MCF 10A (cell line): Measurements from ENCODE around the gene PHF21A. TPM values are rescaled to one million over a fixed set of nuclear protein-coding genes. Genes with fewer than 3 reads are reported as not detected.

Source experiments
- BruUV-seq: library from RNA; stranded (reverse); fragments of 400-500 nt; replicated peaks from 2 replicates; lab custom pipeline; 2021; lab: Mats Ljungman, UMichigan
- CTCF ChIA-PET: fragments of 300-600 bp; sonication (Branson Sonifier 250); formaldehyde crosslinking; extraction: SDS; loops from one replicate; lab custom pipeline; 2021; ENCODE audit warnings: antibody characterized with exemption, inconsistent platforms; lab: Yijun Ruan, JAX
- POLR2A ChIA-PET: fragments of 300-600, 350-650 bp; sonication (Branson Sonifier 250); formaldehyde crosslinking; extraction: SDS; loops from one replicate; lab custom pipeline; 2020; ENCODE audit warnings: antibody characterized with exemption, inconsistent platforms; lab: Yijun Ruan, JAX
- DNase-seq: peaks from one replicate; pipeline ENCODE4 v3.0.0-alpha.2; 2018; ENCODE audit not compliant: unreplicated experiment
- H3K27ac Mint-ChIP-seq: one replicate; pipeline ENCODE4 v1.8.0; 2022; ENCODE audit warnings: mild to moderate bottlenecking, low read depth, mixed read lengths; ENCODE audit not compliant: unreplicated experiment
- H3K27me3 Mint-ChIP-seq: one replicate; pipeline ENCODE4 v1.8.0; 2022; ENCODE audit warnings: mixed read lengths; ENCODE audit not compliant: insufficient read depth, unreplicated experiment
- H3K36me3 Mint-ChIP-seq: one replicate; pipeline ENCODE4 v1.8.0; 2022; ENCODE audit warnings: mild to moderate bottlenecking, moderate library complexity, mixed read lengths; ENCODE audit not compliant: insufficient read depth, unreplicated experiment
- H3K4me1 Mint-ChIP-seq: one replicate; pipeline ENCODE4 v1.8.0; 2022; ENCODE audit warnings: mixed read lengths; ENCODE audit not compliant: insufficient read depth, unreplicated experiment
- H3K4me3 Mint-ChIP-seq: one replicate; pipeline ENCODE4 v1.8.0; 2022; ENCODE audit warnings: mild to moderate bottlenecking, moderate library complexity, mixed read lengths; ENCODE audit not compliant: unreplicated experiment
- H3K9me3 Mint-ChIP-seq: one replicate; pipeline ENCODE4 v1.8.0; 2022; ENCODE audit warnings: mixed read lengths; ENCODE audit not compliant: unreplicated experiment
- intact Hi-C: fragments of 100-400 bp; cut with micrococcal nuclease; formaldehyde crosslinking; loops from 2 replicates; pipeline ENCODE4 v1.14.1; 2022
- total RNA-seq: library from RNA; stranded (reverse); gene quantifications from 2 replicates; pipeline ENCODE4 v1.2.3, GENCODE V29; 2022
- TF ChIP-seq, protein P1 (sequence below): fragments of 200-600 bp; IDR thresholded peaks from one replicate; pipeline ENCODE4 v1.8.0; 2022; ENCODE audit warnings: antibody characterized with exemption, mild to moderate bottlenecking; ENCODE audit not compliant: unreplicated experiment

PHF21A gene
- total RNA-seq, 1 experiment from 2014 or later, result 37.6 TPM

DNA sequence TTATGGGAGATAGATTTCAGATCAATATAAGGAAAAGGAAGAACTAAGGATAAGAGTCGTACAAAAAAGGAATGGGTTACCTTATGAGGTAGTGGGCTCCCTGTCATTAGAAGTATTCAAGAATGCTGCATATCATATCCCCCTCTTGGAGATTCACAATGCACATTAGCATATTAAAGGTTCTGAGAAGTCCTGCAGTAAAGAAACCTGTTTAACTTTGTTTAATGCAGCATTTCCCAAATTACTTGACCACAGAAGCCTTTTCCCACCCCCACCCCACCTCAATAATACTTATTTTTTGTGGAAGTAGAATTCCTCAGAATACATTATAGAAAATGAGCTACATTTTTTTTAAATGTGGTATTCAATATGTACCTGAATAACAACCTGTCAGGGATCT, 30.9 kb downstream of the PHF21A start:
- no peaks in the 10 kb centered on the region for H3K9me3 Mint-ChIP-seq
- H3K27me3 Mint-ChIP-seq, result no peaks in the 10 kb centered on the region
- peaks cover 12% of the 10 kb centered on the region for H3K36me3 Mint-ChIP-seq
- BruUV-seq, result no TSS peak
- H3K27ac Mint-ChIP-seq, result no peak overlapping the region
- DNase-seq, result no peak
- H3K4me1 Mint-ChIP-seq, result peaks cover 6% of the 10 kb centered on the region
- no peak overlapping the region for H3K4me3 Mint-ChIP-seq
- POLR2A ChIA-PET, result interaction anchor here (1.0 kb wide), 1 partner anchor 11 kb away, joined by 3 read pairs; no protein-coding TSS in a partner anchor
- intact Hi-C loops, result no loop called here
- TF ChIP-seq, protein P1, sequence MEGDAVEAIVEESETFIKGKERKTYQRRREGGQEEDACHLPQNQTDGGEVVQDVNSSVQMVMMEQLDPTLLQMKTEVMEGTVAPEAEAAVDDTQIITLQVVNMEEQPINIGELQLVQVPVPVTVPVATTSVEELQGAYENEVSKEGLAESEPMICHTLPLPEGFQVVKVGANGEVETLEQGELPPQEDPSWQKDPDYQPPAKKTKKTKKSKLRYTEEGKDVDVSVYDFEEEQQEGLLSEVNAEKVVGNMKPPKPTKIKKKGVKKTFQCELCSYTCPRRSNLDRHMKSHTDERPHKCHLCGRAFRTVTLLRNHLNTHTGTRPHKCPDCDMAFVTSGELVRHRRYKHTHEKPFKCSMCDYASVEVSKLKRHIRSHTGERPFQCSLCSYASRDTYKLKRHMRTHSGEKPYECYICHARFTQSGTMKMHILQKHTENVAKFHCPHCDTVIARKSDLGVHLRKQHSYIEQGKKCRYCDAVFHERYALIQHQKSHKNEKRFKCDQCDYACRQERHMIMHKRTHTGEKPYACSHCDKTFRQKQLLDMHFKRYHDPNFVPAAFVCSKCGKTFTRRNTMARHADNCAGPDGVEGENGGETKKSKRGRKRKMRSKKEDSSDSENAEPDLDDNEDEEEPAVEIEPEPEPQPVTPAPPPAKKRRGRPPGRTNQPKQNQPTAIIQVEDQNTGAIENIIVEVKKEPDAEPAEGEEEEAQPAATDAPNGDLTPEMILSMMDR, result no peak
- CTCF ChIA-PET, result interaction anchor here (0.6 kb wide), 1 partner anchor 74 kb away, joined by 3 read pairs; no protein-coding TSS in a partner anchor

GRCh38 chr11:46079662-46080061, 41.6 kb downstream of the PHF21A start:
- intact Hi-C loops, result no loop called here
- DNase-seq, result no peak
- Mint-ChIP-seq H3K9me3 (no peaks in the 10 kb centered on the region), H3K4me3 (no peak overlapping the region), H3K27ac (no peak overlapping the region), H3K36me3 (peaks cover 29% of the 10 kb centered on the region), H3K4me1 (peaks cover 15% of the 10 kb centered on the region), H3K27me3 (no peaks in the 10 kb centered on the region)
- ChIA-PET CTCF (no interaction called here), POLR2A (interaction anchor here (0.6 to 2.4 kb wide), 4 partner anchors 11 to 38 kb away, joined by 3 to 8 read pairs (median 4); no protein-coding TSS in a partner anchor)
- TF ChIP-seq, protein P1, result no peak
- no TSS peak for BruUV-seq

GRCh38 chr11:46075928-46076327, 45.3 kb downstream of the PHF21A start:
- H3K27ac Mint-ChIP-seq, result peak overlapping the region; percentile 32
- no peaks in the 10 kb centered on the region for H3K27me3 Mint-ChIP-seq
- peaks cover 22% of the 10 kb centered on the region for H3K36me3 Mint-ChIP-seq
- peaks cover 15% of the 10 kb centered on the region for H3K4me1 Mint-ChIP-seq
- BruUV-seq, result no TSS peak
- DNase-seq, result no peak
- no peak overlapping the region for H3K4me3 Mint-ChIP-seq
- ChIA-PET CTCF (interaction anchor here (1.1 to 2.4 kb wide), 5 partner anchors 11 to 111 kb away, joined by 3 to 9 read pairs (median 5); no protein-coding TSS in a partner anchor), POLR2A (interaction anchor here (0.5 to 1.4 kb wide), 11 partner anchors 8 to 273 kb away, joined by 3 to 7 read pairs (median 3); partner anchors contain the start of gene SLC35C1)
- H3K9me3 Mint-ChIP-seq, result no peaks in the 10 kb centered on the region
- TF ChIP-seq, protein P1, result peak; percentile 14
- intact Hi-C loops, result no loop called here

DNA sequence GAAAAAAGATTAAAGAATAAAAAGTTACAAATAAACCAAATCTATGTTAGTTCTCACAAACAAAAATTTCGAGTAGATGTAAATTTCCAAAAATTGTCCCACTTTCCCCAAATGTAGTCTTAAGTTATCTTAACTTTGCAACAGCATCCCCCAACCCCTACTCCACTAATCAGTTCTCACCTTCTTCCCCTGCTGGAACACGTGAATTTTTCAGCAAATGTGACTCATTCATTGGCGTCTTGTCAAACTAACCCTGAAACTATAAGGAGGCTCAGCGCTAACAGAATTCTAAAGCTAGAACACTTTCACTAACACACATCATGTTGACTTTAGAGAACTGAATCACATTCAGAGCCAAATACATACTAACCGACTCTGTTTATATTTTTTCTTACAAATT, 46.1 kb downstream of the PHF21A start:
- peak overlapping the region; percentile 40 for H3K4me3 Mint-ChIP-seq
- H3K36me3 Mint-ChIP-seq, result peaks cover 16% of the 10 kb centered on the region
- no peaks in the 10 kb centered on the region for H3K27me3 Mint-ChIP-seq
- H3K27ac Mint-ChIP-seq, result peak overlapping the region; percentile 32
- TF ChIP-seq, protein P1, result no peak
- BruUV-seq, result no TSS peak
- ChIA-PET POLR2A (interaction anchor here (0.7 to 1.4 kb wide), 7 partner anchors 11 to 269 kb away, joined by 3 to 4 read pairs (median 3); partner anchors contain the start of gene SLC35C1), CTCF (interaction anchor here (0.5 to 2.4 kb wide), 6 partner anchors 10 to 110 kb away, joined by 3 to 9 read pairs (median 5); no protein-coding TSS in a partner anchor)
- H3K9me3 Mint-ChIP-seq, result no peaks in the 10 kb centered on the region
- intact Hi-C loops, result no loop called here
- H3K4me1 Mint-ChIP-seq, result peaks cover 15% of the 10 kb centered on the region
- peak; percentile 84 for DNase-seq
